ENCODE data around the gene PGPEP1.

GRCh38 chr19:18291590-18292461, 48.6 kb upstream of the PGPEP1 start:
- no peak for TF ChIP-seq CTCF (IDR thresholded peaks at IDR 0.05 in 2 of 3, conservative IDR thresholded peaks at IDR 0.05 in 1 of 3; ENCODE audit: control insufficient read depth in 2 of 3, extremely low read depth in 1 of 3, insufficient read depth in 1 of 3, low read depth in 3 of 3, low read length in 3 of 3)
- peak in 1 of 2 experiments; percentile 100; a peak in 2 of 3 replicates for TF ChIP-seq EGR1 (IDR thresholded peaks at IDR 0.05; ENCODE audit: borderline replicate concordance in 1 of 2, low read depth in 2 of 2, low read length in 2 of 2)
- no peak; the same call in 1 of the 2 replicates for TF ChIP-seq REST (IDR thresholded peaks at IDR 0.05; ENCODE audit: low read depth, low read length)
- no peak for TF ChIP-seq YBX1 (IDR thresholded peaks at IDR 0.05)
- TF ChIP-seq USF2 (IDR thresholded peaks at IDR 0.05; ENCODE audit: borderline replicate concordance, low read depth, low read length), result no peak
- no peak for TF ChIP-seq EZH2 (IDR thresholded peaks at IDR 0.05; ENCODE audit: borderline replicate concordance, control insufficient read depth, low read depth, low read length)
- no peak for TF ChIP-seq ZNF274 (IDR thresholded peaks at IDR 0.05; ENCODE audit: insufficient read depth, insufficient read length)
- no peak for TF ChIP-seq HDGF (IDR thresholded peaks at IDR 0.05)
- peak; percentile 93 for TF ChIP-seq CHD2 (IDR thresholded peaks at IDR 0.05; ENCODE audit: borderline replicate concordance, low read depth, low read length)
- peak; percentile 89; the same call in 1 of the 2 replicates for TF ChIP-seq LARP7 (IDR thresholded peaks at IDR 0.05)
- no peak for TF ChIP-seq SREBF2 (IDR thresholded peaks at IDR 0.05; ENCODE audit: low read length)
- TF ChIP-seq CEBPB (IDR thresholded peaks at IDR 0.05; ENCODE audit: borderline replicate concordance in 1 of 2, low read depth in 2 of 2, low read length in 2 of 2), result no peak
- peak; percentile 58; the same call in 1 of the 2 replicates for TF ChIP-seq TAF1 (IDR thresholded peaks at IDR 0.05; ENCODE audit: borderline replicate concordance, low read depth, low read length)
